Measurements from ENCODE around the gene AKAP13.
A peak's percentile ranks its signal among the peaks of the same experiment; 100 is the strongest.
"Not testable (repeated sequence)": the region's sequence is repeated elsewhere in the genome, so short reads cannot be mapped to it uniquely, and the experiment has no call there.

AKAP13 gene

GRCh38 chr15:85527895-85528294 lies 147.5 kb downstream of the AKAP13 start:
- TF ChIP-seq CTCF (IDR thresholded peaks at IDR 0.05; ENCODE audit: insufficient read depth, low read length, missing control alignments), result no peak
- H3K4me3 ChIP-seq (ENCODE audit: low read depth, low read length), result no peak overlapping the region
- DNase-seq (ENCODE audit: low read depth, low spot score), result peak; percentile 26
- ChIA-PET POLR2A (no interaction called here), CTCF (interaction anchor here (1.2 to 2.7 kb wide), 5 partner anchors 22 to 42 kb away, joined by 3 to 18 read pairs (median 5); no protein-coding TSS in a partner anchor)

GRCh38 chr15:85530079-85530478 lies 149.7 kb downstream of the AKAP13 start:
- no peak for TF ChIP-seq CTCF (IDR thresholded peaks at IDR 0.05; ENCODE audit: insufficient read depth, low read length, missing control alignments)
- CTCF ChIA-PET, result interaction anchor here (2.7 kb wide), 1 partner anchor 24 kb away, joined by 18 read pairs; no protein-coding TSS in a partner anchor
- POLR2A ChIA-PET, result no interaction called here
- no peak overlapping the region for H3K4me3 ChIP-seq (ENCODE audit: low read depth, low read length)
- DNase-seq (ENCODE audit: low read depth, low spot score), result no peak

- TF ChIP-seq CTCF (IDR thresholded peaks at IDR 0.05; ENCODE audit: insufficient read depth, low read length, missing control alignments), result no peak
- CTCF ChIA-PET, result no interaction called here
- DNase-seq (ENCODE audit: low read depth, low spot score), result peak; percentile 12
- POLR2A ChIA-PET, result no interaction called here
- H3K4me3 ChIP-seq (ENCODE audit: low read depth, low read length), result no peak overlapping the region
Measured at GRCh38 chr15:85531083-85531482, 150.7 kb downstream of the AKAP13 start.

- POLR2A ChIA-PET, result no interaction called here
- TF ChIP-seq CTCF (IDR thresholded peaks at IDR 0.05; ENCODE audit: insufficient read depth, low read length, missing control alignments), result no peak
- CTCF ChIA-PET, result interaction anchor here (0.8 to 1.2 kb wide), 2 partner anchors 27 to 202 kb away, joined by 3 read pairs; no protein-coding TSS in a partner anchor
Measured at GRCh38 chr15:85532689-85533088, 152.3 kb downstream of the AKAP13 start.

GRCh38 chr15:85534031-85534430 lies 153.6 kb downstream of the AKAP13 start:
- POLR2A ChIA-PET, result no interaction called here
- CTCF ChIA-PET, result no interaction called here
- TF ChIP-seq CTCF (IDR thresholded peaks at IDR 0.05; ENCODE audit: insufficient read depth, low read length, missing control alignments), result no peak
- DNase-seq (ENCODE audit: low read depth, low spot score), result no peak
- H3K4me3 ChIP-seq (ENCODE audit: low read depth, low read length), result no peak overlapping the region

More at GRCh38 chr15:85532689-85533088, 152.3 kb downstream of the AKAP13 start:
- DNase-seq (ENCODE audit: low read depth, low spot score), result no peak
- no peak overlapping the region for H3K4me3 ChIP-seq (ENCODE audit: low read depth, low read length)

- not testable (repeated sequence) for H3K4me3 ChIP-seq (ENCODE audit: low read depth, low read length); DNase-seq (ENCODE audit: low read depth, low spot score)
- ChIA-PET POLR2A (interaction anchor here (0.7 kb wide), 1 partner anchor 17 kb away, joined by 3 read pairs; no protein-coding TSS in a partner anchor), CTCF (interaction anchor here (1.2 to 1.5 kb wide), 2 partner anchors 26 to 30 kb away, joined by 3 read pairs; no protein-coding TSS in a partner anchor)
Measured at GRCh38 chr15:85535533-85536330, 155.3 kb downstream of the AKAP13 start.
